Measurements from ENCODE around the gene FAM3D.

Gene FAM3D

DNA sequence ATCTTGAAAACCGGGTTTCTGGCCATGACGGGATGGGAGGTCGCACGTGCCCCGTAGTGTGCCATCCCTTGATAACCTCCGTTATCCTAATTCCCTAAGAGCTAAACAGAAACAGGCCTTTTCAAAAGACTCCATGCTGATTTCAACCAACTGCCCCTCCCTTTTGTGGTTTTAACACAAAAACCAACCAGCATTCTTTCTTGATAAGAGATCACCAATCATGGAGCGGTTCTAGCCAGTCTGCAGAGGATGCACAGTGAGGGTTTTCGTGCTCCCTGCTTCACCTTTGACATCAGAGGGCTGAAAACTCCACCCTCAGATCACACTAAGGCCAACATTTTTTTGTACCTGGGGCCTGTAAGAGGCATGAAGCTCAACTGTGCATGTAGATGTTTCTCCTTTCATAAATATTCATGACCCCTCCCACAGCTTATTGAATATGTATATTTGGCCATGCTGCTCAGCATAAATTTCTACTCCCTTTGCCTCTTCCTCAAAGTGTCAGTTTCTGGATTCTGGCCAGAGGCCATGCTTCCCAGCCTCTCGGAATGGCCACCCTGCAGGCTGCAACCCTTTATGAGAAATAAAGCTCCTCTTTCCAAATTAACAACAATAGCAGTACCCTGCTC lies 41.3 kb downstream of the FAM3D start:
- no peak for DNase-seq

GRCh38 chr3:58624550-58624949 lies 42.0 kb downstream of the FAM3D start:
- no peak for DNase-seq

DNA sequence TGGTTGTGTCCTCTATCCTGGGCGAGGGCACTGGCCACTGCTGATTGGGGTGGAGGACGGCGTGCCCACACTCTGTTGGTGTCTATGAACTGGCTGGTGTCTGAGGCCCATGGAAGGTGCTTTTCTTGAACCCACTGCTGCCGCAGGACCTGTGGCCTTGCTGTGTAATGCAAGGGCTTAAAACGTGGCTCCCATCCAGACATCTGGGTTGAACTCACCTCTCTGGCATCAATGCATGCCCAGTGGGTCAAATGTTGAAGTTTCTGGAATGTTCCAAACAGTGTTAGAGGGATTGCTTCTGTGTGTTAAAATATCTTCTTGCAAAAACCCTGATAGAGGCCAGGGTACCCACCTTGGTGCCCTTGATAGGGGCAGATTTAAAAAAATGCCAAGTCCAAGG lies 42.6 kb downstream of the FAM3D start:
- no peak for DNase-seq

DNA sequence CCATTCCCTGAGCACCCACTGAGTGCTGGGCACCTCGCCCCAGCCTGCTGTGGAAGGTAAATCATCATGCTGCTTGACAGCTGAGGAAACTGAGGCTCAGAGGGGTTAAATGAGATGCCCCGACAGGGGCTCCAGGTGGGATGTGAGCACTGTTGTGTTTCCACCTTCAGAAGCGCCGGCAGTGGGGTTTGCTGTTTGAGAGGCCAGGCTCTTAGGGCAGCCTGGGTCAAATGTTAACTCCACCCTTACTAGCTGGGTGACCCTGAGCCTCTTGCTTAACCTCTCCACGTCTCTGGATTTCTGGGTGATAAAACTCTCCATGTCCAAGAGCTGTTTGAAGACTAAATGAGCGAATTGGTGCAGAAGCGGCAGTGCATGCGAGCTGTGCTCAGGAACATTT lies 43.1 kb downstream of the FAM3D start:
- DNase-seq = no peak

GRCh38 chr3:58622892-58623291 lies 43.7 kb downstream of the FAM3D start:
- DNase-seq = no peak

DNA sequence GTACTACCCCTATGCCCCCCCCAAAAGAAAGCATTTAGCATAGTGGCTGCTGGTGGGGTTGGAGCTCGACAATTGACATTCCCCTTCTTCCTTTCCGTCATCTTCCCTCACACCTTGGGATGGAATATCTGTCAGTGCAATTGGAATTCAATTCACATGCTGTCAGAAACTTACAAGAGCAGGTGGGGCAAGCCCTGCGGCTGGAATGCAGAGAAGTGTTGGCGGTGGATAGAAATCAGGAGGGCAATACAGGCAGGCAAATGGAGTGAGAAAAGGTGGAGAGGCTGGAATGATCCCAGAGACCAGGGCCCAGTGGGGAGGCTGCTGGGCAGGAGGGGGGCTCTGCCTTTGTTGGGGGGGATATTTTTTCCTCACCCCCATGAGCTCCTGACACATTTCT lies 44.1 kb downstream of the FAM3D start:
- DNase-seq = no peak

- no peak for DNase-seq
These were observed 45.3 kb downstream of the FAM3D start for GRCh38 chr3:58621086-58621830.

GRCh38 chr3:58620421-58620820 lies 46.2 kb downstream of the FAM3D start:
- DNase-seq = no peak

DNA sequence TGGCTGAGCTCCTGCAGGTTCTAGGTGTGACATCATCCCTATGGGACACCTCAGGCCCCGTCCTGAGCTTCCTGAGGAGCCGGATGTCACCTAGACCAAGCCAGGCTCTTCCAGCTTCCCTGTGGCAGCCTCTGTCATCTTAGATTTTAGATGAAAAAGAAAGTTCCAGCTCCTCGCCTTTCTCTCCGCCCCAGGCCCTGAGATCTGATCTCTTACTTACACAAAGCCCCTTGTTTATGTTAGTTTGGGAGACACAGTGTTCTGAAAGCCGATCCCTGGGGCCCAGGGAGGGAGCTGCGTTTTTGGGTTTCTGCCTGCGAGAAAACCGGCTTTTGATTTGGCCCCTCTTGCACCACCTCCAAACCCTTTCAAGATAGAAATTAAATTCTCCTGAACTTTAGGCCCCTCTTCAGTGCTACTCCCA lies 49.2 kb downstream of the FAM3D start:
- DNase-seq = no peak

GRCh38 chr3:58613236-58614132 lies 53.1 kb downstream of the FAM3D start:
- DNase-seq = no peak

DNA sequence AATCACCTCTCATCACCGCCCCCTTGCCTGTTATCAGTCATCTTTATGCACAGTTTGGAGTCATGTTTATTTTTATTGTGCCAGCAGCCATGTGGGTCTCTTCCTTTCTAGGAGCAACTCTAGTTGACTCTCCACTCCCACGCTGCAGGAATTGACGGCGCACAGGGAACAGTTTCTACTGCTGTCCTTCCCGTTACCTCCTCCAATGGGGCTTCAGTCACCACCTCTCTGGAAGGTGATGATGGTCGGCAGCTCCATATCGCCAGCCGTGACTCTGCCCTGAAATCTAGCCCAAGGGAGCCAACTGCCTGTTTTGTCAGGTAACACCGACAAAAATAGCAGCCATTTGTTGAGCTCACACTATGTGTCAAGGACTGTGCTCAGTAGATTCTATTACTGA lies 53.7 kb downstream of the FAM3D start:
- DNase-seq = no peak

DNA sequence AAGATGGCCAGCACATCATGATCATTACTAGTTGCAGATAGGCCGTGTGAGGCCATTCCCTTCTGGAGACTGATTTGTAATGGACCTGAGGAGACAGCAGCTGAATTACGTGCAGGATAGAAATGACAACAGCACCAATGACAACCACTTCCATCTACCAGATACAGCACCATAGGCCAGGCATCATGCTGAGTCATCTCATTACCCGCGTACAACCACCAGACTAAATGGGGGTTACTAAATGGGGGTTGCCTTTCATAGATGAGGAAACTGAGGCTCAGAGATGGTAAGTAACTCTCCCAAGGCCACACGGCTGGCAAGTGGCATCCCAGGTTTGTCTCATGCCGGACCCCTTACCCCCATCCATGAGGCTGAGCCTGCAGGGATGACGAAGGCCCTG lies 56.6 kb downstream of the FAM3D start:
- DNase-seq = no peak

DNA sequence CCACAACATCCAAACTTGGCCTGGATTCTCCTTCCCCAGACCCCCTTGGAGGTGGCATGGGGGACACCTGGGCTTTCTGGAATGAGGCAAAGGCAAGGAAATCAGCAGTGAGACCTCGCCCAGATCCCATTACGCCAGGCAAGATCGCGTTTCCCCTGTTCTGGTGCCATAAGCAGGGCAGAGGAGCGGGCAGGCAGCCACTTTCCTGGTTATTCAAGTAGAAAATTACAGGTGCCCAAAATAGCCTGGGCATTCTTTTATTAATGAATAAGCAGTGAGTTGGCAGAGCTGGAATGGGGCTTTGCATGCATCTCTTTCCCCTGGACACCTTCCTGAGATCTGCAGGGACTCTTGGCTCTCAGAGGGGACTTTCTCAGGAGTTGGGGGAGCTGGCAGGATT lies 57.9 kb downstream of the FAM3D start:
- no peak for DNase-seq

DNA sequence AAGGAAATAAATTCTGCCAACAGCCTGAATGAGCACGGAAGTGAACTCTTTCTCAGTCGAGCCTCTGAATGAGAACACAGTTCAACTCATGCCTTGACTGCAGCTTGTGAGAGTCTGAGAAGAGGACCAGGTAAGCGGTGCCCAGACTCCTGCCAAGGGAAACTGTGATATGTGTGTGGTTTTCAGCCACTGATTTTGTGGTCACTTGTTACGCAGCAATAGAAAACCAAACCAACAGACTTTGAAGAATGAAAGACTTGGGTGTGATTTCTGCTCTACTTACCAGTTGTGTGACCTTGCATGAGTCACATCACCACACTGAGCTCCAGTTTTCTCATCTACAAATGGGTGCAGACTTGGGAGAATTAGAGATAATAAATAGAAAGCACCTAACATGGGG lies 58.8 kb downstream of the FAM3D start:
- no peak for DNase-seq

DNA sequence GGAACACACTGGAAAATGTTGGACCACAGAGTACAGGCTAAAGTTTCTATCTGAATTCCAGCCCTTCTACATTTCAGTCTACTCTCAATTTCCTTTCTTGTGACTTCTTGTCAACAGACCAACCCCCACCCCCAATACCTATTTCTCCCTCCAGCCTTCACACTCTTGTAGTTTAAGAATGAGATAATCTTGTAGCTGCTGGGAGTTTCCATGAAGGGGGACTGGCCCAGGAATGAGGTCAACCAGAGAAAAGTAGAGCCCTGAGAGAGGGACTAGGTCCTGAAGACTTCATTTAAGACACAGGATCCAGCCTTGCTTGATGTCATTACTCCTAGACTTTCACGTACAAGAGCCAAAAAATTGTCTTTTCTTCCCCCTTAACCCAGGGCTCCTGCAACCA lies 59.9 kb downstream of the FAM3D start:
- no peak for DNase-seq

DNA sequence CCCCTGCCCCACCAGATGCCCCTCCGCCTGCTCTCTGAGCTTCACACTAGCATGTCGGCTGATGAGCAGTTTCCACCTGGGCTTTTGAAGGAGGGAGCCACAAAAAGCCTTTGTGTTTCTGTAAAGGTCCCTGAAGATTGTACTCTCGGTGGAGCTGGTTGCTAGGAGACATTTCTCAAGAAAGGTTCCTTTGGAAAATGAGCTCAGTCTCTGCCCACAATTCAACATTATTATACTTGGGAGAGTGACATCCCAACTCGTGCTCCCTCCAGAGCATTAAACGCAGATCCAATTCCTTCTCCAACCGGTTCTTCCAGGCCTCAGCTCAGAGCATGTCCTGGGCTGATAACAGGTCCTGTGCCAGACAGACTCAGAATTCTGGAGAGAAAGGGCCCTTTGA lies 62.5 kb downstream of the FAM3D start:
- no peak for DNase-seq

DNA sequence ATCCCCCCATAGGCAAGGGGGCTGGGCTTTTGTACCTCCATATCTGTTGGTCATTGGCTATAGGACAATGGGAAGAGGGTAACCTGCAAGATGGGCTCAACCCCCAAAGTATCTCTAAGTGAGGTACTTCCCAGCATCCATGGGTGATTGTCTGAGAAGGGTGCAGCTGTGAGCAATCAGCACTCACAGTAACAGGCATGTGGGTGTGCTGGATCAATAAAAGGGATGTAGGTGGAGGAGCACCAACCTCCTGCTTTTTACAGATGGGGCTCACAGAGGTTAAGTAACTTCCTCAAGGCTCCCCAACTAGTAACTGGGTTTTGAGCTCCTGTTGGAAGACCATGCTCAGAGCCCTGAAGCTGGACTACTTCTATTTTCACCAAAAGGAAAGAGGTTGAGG lies 63.0 kb downstream of the FAM3D start:
- no peak for DNase-seq

DNA sequence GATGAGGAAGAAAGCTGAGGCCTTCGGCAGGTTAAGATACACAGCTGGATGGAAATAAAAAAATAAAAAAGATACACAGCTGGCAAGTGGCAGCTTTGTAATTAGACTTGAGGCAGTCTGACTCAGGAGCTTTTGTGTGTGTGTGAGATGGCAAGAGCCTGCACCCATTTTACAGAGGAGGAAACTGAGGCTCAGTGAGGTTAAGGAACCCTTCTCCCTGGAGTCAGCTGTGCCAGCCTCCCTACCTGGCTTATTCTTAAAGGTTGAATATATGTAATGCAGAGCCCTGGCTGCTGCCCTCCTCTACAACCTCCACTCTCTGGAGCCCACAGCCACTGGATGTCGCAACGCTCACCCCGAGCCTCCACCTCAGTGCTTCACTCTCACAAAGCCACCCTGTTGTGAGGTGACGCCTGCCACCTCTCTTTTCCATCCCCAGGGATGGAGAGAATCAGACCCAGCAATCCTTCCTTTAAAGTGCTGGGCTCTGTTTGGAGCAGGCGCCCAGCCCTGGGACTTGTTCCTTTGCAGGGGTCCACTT lies 68.7 kb downstream of the FAM3D start:
- no peak for DNase-seq

DNA sequence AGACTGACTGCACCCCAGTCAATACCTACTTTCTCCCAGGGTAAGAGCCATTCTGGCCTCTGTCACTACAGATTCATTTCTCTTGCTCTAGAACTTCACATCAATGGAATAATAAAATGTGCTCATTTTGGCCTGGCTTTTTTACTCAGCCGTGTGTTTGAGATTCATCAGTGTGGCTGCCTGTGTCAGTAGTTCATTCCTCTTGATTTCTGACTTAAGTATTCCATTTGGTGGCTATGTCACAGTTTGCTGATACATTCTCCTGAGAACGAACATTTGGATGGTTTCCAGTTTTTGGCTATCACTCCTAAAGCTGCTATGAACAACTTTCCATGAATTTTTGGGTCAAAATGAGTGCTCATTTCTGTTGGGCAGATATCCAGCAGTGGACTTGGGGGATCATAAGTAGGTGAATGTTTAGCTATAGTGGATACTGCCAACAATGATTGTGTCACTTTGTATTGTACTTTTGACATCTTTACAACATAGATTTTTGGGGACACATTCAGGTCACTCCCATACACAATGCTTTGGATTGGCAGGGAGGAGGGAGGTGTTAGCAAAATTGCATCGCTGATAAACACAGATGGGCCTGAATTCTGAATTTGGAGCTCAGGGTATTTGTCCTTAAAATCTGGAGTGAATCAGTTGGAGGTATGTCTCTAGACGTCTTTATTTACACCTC lies 69.6 kb downstream of the FAM3D start:
- no peak for DNase-seq

DNA sequence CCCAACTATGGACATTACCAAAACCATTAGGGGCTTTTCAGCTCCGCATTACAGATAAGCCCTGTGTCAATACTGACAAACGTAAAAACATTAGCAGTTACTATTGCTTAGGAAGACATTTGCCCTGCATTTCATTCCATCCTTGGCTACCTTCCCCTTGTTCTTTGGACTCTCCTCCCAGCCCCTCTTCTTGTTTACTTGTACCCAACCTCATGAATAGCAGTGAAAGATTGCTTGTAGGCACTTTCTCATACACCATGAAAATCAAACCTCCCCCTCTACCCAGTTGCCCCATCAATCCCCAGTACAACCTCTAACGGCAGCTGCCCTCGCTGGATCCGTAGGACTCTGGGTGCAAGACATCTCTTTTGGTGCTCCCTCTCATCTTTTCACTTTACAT lies 72.5 kb downstream of the FAM3D start:
- no peak for DNase-seq

DNA sequence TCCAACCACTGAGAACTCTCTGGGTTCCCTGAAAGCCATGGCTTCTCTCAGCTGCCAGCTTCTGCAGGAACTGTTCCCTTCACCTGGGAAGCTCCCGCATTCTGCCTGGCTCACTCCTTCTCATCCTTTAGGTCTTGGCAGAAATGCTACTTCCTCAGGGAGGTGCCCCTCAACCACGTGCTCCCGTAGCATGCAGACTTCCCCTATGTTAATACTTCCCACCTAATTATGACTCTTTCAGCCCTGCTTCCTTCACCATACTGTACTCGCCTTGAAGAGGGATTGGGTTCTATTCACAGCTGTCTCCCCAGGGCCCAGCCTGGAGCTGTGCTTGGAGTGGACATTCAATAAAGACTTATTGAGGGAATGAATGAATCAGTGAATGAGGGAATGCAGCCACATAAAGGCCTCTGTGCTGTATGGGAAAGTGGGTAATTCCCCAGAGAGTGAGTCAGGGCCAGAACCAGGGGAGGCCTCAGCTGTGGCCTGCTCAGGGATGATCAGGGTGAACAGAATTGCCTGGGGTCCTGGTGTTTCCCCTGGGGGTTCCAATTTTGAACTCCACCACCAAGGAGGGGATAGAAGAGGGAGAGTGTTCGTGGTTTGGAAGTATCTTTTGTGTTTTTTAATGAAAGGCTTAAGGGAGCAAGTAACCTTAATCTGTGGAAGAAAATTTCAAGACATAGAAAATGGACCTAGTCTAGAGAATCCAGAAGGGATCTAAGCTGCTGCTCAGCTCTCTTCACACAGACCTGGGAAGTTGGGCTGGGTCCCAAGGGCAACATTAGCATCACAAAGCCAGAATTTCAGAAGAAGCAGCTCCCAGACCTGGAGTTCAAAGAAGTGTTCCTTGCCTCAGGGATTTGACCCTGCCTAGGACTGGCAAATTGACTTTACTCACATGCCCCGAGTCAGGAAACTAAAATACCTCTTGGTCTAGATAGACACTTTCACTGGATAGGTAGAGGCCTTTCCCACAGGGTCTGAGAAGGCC lies 74.8 kb downstream of the FAM3D start:
- no peak for DNase-seq

Data from activated CD8-positive, alpha-beta memory T cell treated with anti-CD3 and anti-CD28 coated beads, Interleukin-2, amount 50 U/mL, for 4 hours (primary cell).